Mesendoderm (in vitro differentiated cells): Measurements from ENCODE around the gene MAF.

Experiments used
- DNase-seq: peaks from one replicate; pipeline ENCODE4 v3.0.0; 2013
- H2AK5ac ChIP-seq: 2 replicates; pipeline ENCODE4 v1.6.1; 2013; ENCODE audit warnings: low read length, inconsistent platforms
- H2BK120ac ChIP-seq: 2 replicates; pipeline ENCODE4 v1.6.1; 2013; ENCODE audit warnings: low read depth, mild to moderate bottlenecking, low read length, moderate library complexity, mixed read lengths
- H2BK15ac ChIP-seq: replicated peaks from 2 replicates; pipeline ENCODE4 v1.6.1; 2013; ENCODE audit warnings: low read depth, mild to moderate bottlenecking, moderate library complexity
- H2BK5ac ChIP-seq: 2 replicates; pipeline ENCODE4 v1.6.1; 2013; ENCODE audit warnings: low read length, inconsistent platforms
- H3K18ac ChIP-seq: 2 replicates; pipeline ENCODE4 v1.6.1; 2013; ENCODE audit warnings: mild to moderate bottlenecking, low read length, mixed read lengths
- H3K23ac ChIP-seq: one replicate; pipeline ENCODE4 v1.6.1; 2013; ENCODE audit warnings: low read length
- H3K27ac ChIP-seq: 2 replicates; pipeline ENCODE4 v1.5.1; 2013; ENCODE audit warnings: low read depth, mild to moderate bottlenecking, inconsistent platforms, low read length, moderate library complexity
- H3K27me3 ChIP-seq: 2 replicates; pipeline ENCODE4 v1.6.1; 2013; ENCODE audit warnings: low read length, control low read depth, mild to moderate bottlenecking, inconsistent platforms; ENCODE audit not compliant: insufficient read depth, poor library complexity
- H3K36me3 ChIP-seq: 2 replicates; pipeline ENCODE4 v1.6.1; 2013; ENCODE audit warnings: low read length, inconsistent platforms; ENCODE audit not compliant: control insufficient read depth, insufficient read depth
- H3K4ac ChIP-seq: one replicate; pipeline ENCODE4 v1.6.1; 2013; ENCODE audit warnings: low read depth, mild to moderate bottlenecking, low read length, moderate library complexity
- H3K4me1 ChIP-seq: 2 replicates; pipeline ENCODE4 v1.6.1; 2013; ENCODE audit warnings: low read depth, low read length, inconsistent platforms; ENCODE audit not compliant: control insufficient read depth
- H3K4me2 ChIP-seq: 2 replicates; pipeline ENCODE4 v1.6.1; 2013; ENCODE audit warnings: low read length
- H3K4me3 ChIP-seq: 2 replicates; pipeline ENCODE4 v1.5.1; 2013; ENCODE audit warnings: mild to moderate bottlenecking, low read length
- H3K56ac ChIP-seq: one replicate; pipeline ENCODE4 v1.6.1; 2013; ENCODE audit warnings: low read length
- H3K79me1 ChIP-seq: 2 replicates; pipeline ENCODE4 v1.6.1; 2013; ENCODE audit warnings: low read length, inconsistent platforms
- H3K79me2 ChIP-seq: 2 replicates; pipeline ENCODE4 v1.6.1; 2013; ENCODE audit warnings: mild to moderate bottlenecking, low read length; ENCODE audit not compliant: control insufficient read depth, insufficient read depth
- H3K9ac ChIP-seq: 2 replicates; pipeline ENCODE4 v1.6.1; 2013; ENCODE audit warnings: low read length, inconsistent platforms
- H4K5ac ChIP-seq: one replicate; pipeline ENCODE4 v1.6.1; 2013; ENCODE audit warnings: low read length
- H4K8ac ChIP-seq: one replicate; pipeline ENCODE4 v1.6.1; 2013; ENCODE audit warnings: low read depth, mild to moderate bottlenecking, control low read depth, low read length, moderate library complexity
- WGBS: extraction: QIAGEN DNeasy Blood & Tissue Kit; methylation state at CpG from one replicate; pipeline ENCODE4 v1.1.7; 2013; ENCODE audit warnings: low lambda C conversion rate, missing lambda C conversion rate; ENCODE audit not compliant: insufficient coverage; ENCODE audit errors: extremely low coverage; 5-methylcytosine and 5-hydroxymethylcytosine counted together

Gene MAF

GRCh38 chr16:79598348-79599181 lies 2.0 kb downstream of the MAF start:
- WGBS: no CpG with 5 or more reads among the region's 51 CpGs
- no peaks in the 10 kb centered on the region for H3K79me2 ChIP-seq
- H3K4me2 ChIP-seq: peak overlapping the region; percentile 2
- H3K4ac ChIP-seq: no peak overlapping the region
- H2BK120ac ChIP-seq: no peak overlapping the region
- no peaks in the 10 kb centered on the region for H3K4me1 ChIP-seq
- no peak overlapping the region for H2AK5ac ChIP-seq
- no peak overlapping the region for H2BK5ac ChIP-seq
- peak overlapping the region; percentile 0 for H3K9ac ChIP-seq
- DNase-seq: peak; percentile 90
- no peaks in the 10 kb centered on the region for H3K36me3 ChIP-seq
- peak overlapping the region; percentile 73 for H3K56ac ChIP-seq
- peak overlapping the region; percentile 3 for H3K4me3 ChIP-seq
- no peaks in the 10 kb centered on the region for H3K27me3 ChIP-seq
- H4K5ac ChIP-seq: no peak overlapping the region
- H2BK15ac ChIP-seq: no peak overlapping the region
- H3K18ac ChIP-seq: no peak overlapping the region
- no peak overlapping the region for H3K27ac ChIP-seq
- H3K23ac ChIP-seq: no peak overlapping the region
- no peaks in the 10 kb centered on the region for H3K79me1 ChIP-seq
- H4K8ac ChIP-seq: no peak overlapping the region

DNA sequence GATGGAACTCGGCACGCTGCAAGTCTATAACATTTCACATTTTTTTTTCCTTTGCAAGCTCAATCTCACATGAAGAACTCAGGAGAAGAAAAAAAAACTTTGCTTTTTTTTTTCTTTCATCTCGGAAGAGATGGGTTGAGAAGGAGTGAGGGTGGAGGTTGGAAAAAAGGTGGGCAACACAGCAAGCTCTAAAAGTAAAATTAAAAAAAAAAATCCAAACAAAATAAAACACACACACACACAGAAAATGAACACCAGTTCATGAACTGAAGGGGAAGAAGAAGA lies 2.5 kb downstream of the MAF start:
- no peak overlapping the region for H3K23ac ChIP-seq
- H4K8ac ChIP-seq: no peak overlapping the region
- H2BK5ac ChIP-seq: no peak overlapping the region
- no peak overlapping the region for H2BK15ac ChIP-seq
- H3K18ac ChIP-seq: no peak overlapping the region
- no peak overlapping the region for H3K56ac ChIP-seq
- no peaks in the 10 kb centered on the region for H3K79me2 ChIP-seq
- H3K9ac ChIP-seq: no peak overlapping the region
- no peak overlapping the region for H3K4ac ChIP-seq
- H3K4me2 ChIP-seq: no peak overlapping the region
- H3K79me1 ChIP-seq: no peaks in the 10 kb centered on the region
- no peak overlapping the region for H2BK120ac ChIP-seq
- no peaks in the 10 kb centered on the region for H3K4me1 ChIP-seq
- no peak overlapping the region for H2AK5ac ChIP-seq
- no CpG with 5 or more reads among the region's 3 CpGs for WGBS
- no peak for DNase-seq
- no peaks in the 10 kb centered on the region for H3K27me3 ChIP-seq
- no peaks in the 10 kb centered on the region for H3K36me3 ChIP-seq
- H3K4me3 ChIP-seq: no peak overlapping the region
- no peak overlapping the region for H4K5ac ChIP-seq
- H3K27ac ChIP-seq: no peak overlapping the region

- no CpG with 5 or more reads among the region's 5 CpGs for WGBS
- H3K4ac ChIP-seq: no peak overlapping the region
- no peak overlapping the region for H2BK15ac ChIP-seq
- no peaks in the 10 kb centered on the region for H3K79me2 ChIP-seq
- no peak overlapping the region for H3K27ac ChIP-seq
- no peak overlapping the region for H3K9ac ChIP-seq
- DNase-seq: no peak
- H3K4me1 ChIP-seq: no peaks in the 10 kb centered on the region
- H3K4me2 ChIP-seq: no peak overlapping the region
- H3K4me3 ChIP-seq: no peak overlapping the region
- no peak overlapping the region for H3K56ac ChIP-seq
- H3K23ac ChIP-seq: no peak overlapping the region
- no peak overlapping the region for H2BK5ac ChIP-seq
- H3K79me1 ChIP-seq: no peaks in the 10 kb centered on the region
- no peak overlapping the region for H4K8ac ChIP-seq
- H2BK120ac ChIP-seq: no peak overlapping the region
- no peaks in the 10 kb centered on the region for H3K27me3 ChIP-seq
- H4K5ac ChIP-seq: no peak overlapping the region
- H2AK5ac ChIP-seq: no peak overlapping the region
- H3K36me3 ChIP-seq: no peaks in the 10 kb centered on the region
- H3K18ac ChIP-seq: no peak overlapping the region
Measured at GRCh38 chr16:79597277-79598062, 3.1 kb downstream of the MAF start.

GRCh38 chr16:79595931-79596450 lies 4.5 kb downstream of the MAF start:
- H3K4me3 ChIP-seq: no peak overlapping the region
- no peak overlapping the region for H3K18ac ChIP-seq
- no peaks in the 10 kb centered on the region for H3K27me3 ChIP-seq
- no peaks in the 10 kb centered on the region for H3K79me1 ChIP-seq
- H2BK120ac ChIP-seq: no peak overlapping the region
- H3K4me2 ChIP-seq: no peak overlapping the region
- H2AK5ac ChIP-seq: no peak overlapping the region
- no peak overlapping the region for H3K56ac ChIP-seq
- no peaks in the 10 kb centered on the region for H3K79me2 ChIP-seq
- no peak overlapping the region for H2BK5ac ChIP-seq
- peaks cover 3% of the 10 kb centered on the region for H3K4me1 ChIP-seq
- H3K9ac ChIP-seq: no peak overlapping the region
- no peak for DNase-seq
- H4K5ac ChIP-seq: no peak overlapping the region
- WGBS: no CpG with 5 or more reads among the region's 7 CpGs
- no peaks in the 10 kb centered on the region for H3K36me3 ChIP-seq
- H3K23ac ChIP-seq: no peak overlapping the region
- no peak overlapping the region for H2BK15ac ChIP-seq
- H3K4ac ChIP-seq: no peak overlapping the region
- H3K27ac ChIP-seq: no peak overlapping the region
- H4K8ac ChIP-seq: no peak overlapping the region

DNA sequence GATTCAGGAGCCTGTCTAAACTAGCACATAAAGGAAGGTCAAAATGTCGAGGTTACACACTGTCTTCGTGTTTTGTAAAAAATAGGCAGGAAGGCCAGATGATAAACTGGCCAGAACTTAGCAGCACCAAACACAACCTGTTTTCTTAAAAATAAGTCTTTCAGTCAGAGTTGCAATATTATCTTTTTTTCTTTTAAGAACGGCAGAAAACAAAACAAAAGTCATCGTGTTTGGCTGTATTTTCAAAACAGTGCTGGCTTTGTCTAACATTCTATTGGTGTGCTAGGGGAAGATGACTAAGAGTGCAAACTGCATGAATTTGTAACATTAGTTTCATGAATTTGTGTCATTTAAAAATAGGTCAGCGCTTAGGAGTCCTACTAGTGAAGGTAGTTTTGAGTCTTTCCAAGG lies 5.3 kb downstream of the MAF start:
- no CpG with 5 or more reads among the region's 5 CpGs for WGBS
- DNase-seq: no peak
- H2AK5ac ChIP-seq: no peak overlapping the region
- no peak overlapping the region for H2BK120ac ChIP-seq
- H3K4ac ChIP-seq: no peak overlapping the region
- no peaks in the 10 kb centered on the region for H3K36me3 ChIP-seq
- no peak overlapping the region for H3K9ac ChIP-seq
- no peak overlapping the region for H3K4me3 ChIP-seq
- no peak overlapping the region for H3K56ac ChIP-seq
- H4K8ac ChIP-seq: no peak overlapping the region
- no peak overlapping the region for H4K5ac ChIP-seq
- peaks cover 3% of the 10 kb centered on the region for H3K4me1 ChIP-seq
- no peaks in the 10 kb centered on the region for H3K79me2 ChIP-seq
- no peak overlapping the region for H3K18ac ChIP-seq
- H2BK5ac ChIP-seq: no peak overlapping the region
- H3K27ac ChIP-seq: no peak overlapping the region
- H3K79me1 ChIP-seq: no peaks in the 10 kb centered on the region
- no peak overlapping the region for H3K23ac ChIP-seq
- no peaks in the 10 kb centered on the region for H3K27me3 ChIP-seq
- no peak overlapping the region for H3K4me2 ChIP-seq
- H2BK15ac ChIP-seq: no peak overlapping the region
